Activated T-helper 1 cell treated with Interleukin-2 at 50 U/mL for 16 hours (primary cell): ENCODE data around the gene MAN2A2.
"Not testable (repeated sequence)": the region's sequence is repeated elsewhere in the genome, so short reads cannot be mapped to it uniquely, and the experiment has no call there.

Experiments
- DNase-seq: peaks from one replicate; pipeline ENCODE4 v3.0.0-alpha.2; 2020; ENCODE audit warnings: low read depth

The MAN2A2 gene

DNA sequence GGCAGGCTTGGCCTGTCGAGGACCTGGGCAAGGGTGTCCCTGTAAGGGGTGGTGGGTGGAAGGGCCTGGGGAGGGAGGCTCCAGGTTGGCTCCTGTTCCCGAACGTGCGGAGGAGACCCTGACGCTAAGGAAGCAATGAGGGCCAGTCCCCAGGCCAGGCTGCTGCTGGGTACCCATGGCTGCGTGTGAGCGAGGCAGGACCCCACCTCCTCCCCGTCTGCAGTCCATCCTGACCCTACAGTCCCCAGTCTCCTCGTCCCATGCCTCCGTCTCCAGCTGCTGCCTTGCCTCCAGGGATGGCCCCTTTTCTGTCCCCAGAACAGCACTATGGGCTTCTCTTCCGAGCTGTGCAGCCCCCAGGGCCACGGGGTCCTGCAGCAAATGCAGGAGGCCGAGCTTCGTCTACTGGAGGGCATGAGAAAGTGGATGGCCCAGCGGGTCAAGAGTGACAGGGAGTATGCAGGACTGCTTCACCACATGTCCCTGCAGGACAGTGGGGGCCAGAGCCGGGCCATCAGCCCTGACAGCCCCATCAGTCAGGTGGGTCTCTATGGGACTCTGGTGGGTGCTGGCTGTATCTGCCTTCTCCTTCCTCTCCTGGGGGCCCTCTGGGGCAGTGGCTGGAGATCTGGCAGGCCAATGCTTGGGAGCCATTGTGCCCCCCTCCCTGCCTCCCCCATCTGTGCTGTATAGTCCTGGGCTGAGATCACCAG is 18.2 kb upstream of the MAN2A2 start:
- DNase-seq = no peak

DNA sequence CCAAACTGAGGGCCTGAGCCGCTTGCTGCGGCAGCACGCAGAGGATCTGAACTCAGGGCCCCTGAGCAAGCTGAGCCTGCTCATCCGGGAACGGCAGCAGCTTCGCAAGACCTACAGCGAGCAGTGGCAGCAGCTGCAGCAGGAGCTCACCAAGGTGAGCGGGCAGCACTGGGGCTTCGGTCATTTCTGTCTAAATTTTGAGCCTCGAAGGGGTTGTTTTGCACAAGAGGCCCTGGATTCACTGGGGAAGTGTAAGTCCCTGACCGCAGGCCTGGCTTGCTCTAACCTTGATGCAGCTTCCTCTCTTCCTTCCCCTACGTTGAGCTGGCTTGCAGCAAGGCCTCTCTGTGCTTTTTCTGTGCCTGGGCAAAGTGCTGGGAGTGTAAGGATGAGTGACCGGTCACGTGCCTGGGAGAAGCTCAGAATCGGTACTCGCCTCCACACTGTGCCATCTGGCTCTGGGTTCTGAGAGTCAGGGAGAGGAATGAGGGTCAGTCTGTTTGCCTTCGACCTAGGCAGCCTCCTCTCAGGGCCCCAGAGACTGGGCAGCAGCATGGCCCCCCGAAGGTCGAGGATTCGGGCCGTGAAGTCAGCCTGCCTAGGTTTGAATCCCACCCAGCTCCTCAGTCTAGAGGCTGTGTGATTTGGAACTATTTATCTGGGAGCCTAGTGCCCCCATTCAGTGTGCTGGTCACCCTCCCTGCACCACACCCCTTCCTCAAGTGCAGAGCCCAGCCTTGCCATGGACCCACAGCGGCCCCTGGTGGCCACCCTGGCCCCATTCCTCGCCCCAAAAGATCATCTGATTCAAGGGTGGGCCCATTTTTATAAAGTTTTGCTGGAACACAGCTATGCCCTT is 17.4 kb upstream of the MAN2A2 start:
- DNase-seq = peak; percentile 57

DNA sequence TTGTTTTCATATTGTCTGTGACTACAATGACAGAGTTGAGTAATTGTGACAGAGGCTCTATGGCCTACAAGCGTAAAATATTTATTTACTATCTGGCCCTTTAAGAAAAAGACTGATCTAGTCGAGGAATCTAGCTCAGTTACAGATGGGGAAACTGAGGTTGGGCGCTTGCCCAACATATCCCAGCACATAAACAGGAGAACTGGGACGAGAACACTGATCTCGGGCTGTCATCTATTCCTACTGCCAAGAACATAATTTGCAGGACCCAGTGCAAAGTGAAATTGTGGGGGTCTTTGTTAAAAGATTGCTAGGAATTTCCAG is 16.8 kb upstream of the MAN2A2 start:
- no peak for DNase-seq

DNA sequence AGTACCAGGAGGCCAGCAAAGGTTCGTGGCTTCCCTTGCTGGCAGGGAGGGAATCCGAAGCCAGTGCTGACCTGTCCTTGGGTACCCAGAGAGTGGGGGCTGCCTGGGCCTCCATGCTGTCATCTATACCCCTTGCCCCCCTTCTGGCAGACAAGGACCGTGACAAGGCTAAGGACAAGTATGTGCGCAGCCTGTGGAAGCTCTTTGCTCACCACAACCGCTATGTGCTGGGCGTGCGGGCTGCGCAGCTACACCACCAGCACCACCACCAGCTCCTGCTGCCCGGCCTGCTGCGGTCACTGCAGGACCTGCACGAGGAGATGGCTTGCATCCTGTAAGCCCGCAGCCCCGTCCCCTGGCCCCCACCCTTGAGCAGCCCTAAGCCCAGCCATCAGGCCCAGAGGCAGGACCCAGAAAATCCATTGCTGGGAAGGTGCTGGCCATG is 16.0 kb upstream of the MAN2A2 start:
- DNase-seq = no peak

DNA sequence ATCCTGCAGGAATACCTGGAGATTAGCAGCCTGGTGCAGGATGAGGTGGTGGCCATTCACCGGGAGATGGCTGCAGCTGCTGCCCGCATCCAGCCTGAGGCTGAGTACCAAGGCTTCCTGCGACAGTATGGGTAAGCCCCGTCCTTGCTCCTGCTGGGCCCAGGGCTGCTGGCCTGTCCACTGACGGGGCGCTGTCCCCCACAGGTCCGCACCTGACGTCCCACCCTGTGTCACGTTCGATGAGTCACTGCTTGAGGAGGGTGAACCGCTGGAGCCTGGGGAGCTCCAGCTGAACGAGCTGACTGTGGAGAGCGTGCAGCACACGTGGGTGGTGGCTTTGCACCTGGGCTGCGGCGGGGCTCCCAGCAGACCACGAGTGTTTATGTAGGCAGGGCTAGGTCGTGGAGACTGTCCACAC is 13.8 kb upstream of the MAN2A2 start:
- DNase-seq = no peak

DNA sequence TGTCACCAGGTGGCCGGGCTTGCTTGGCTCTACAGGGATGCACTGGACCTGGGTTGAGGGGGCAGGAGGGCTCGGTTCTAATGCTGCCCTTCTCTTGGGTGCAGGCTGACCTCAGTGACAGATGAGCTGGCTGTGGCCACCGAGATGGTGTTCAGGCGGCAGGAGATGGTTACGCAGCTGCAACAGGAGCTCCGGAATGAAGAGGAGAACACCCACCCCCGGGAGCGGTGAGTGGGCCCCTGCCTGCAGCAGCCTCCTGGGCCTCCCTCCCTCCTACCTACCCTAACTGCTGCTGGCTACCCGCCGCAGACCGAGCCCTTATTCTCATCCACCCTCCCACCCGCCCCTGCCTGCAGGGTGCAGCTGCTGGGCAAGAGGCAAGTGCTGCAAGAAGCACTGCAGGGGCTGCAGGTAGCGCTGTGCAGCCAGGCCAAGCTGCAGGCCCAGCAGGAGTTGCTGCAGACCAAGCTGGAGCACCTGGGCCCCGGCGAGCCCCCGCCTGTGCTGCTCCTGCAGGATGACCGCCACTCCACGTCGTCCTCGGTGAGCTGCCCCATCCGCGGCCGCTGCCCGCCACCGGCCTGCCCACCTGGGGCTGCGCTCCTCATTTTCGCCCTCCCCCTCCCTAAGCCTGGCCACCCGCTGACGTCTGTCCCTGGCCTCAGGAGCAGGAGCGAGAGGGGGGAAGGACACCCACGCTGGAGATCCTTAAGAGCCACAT is 13.2 kb upstream of the MAN2A2 start:
- DNase-seq = no peak

DNA sequence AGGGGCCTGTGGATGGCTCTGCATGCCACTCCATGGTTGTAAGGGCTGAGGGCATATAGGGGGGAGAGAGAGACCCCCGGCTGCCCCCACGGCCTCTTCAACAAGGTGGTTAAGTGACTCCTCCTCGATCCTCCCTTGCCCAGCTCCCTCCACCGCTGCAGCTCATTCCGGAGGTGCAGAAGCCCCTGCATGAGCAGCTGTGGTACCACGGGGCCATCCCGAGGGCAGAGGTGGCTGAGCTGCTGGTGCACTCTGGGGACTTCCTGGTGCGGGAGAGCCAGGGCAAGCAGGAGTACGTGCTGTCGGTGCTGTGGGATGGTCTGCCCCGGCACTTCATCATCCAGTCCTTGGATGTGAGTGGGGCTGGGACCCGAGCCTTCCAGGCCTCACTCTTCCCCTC is 12.3 kb upstream of the MAN2A2 start:
- DNase-seq = no peak

DNA sequence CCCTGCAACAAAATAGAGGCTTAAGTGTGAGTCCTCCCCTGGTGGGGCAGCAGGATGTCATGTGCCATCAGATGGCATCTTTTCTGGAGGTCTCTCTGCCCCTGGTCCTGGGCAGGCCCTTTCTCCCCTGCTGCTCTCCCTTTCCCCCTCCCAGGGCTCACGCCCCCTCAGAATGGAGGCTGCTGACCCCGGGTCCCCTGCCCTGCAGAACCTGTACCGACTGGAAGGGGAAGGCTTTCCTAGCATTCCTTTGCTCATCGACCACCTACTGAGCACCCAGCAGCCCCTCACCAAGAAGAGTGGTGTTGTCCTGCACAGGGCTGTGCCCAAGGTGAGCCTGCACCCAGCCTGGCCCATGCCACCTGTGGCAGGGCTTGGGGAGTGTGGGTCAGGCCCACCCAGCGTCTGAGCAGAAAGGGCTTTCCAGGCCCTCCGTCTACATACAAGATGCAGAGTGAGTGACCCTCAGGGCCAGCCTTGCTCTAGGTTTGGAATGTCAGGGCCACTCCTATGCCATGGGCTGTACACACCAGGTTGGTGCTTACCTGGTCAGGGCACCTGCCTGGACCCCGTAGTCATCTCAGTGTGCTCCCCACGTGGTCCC is 11.7 kb upstream of the MAN2A2 start:
- no peak for DNase-seq

DNA sequence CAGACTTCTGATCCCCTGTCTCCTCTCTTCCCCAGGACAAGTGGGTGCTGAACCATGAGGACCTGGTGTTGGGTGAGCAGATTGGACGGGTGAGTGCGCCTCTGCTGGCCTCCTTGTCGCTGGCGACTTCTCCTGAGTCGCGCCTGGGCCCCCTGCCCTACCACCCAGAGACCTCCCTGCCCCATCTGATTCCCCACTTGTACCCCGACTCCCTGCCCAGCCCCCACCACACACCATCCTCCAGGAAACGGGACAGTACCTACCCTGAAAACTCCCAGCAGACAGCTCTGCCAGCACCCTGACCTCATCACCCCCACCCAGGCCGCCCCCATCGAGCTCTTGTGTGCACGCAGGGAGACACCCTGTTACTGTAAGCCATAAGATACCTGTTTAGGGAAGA is 11.1 kb upstream of the MAN2A2 start:
- no peak for DNase-seq

DNA sequence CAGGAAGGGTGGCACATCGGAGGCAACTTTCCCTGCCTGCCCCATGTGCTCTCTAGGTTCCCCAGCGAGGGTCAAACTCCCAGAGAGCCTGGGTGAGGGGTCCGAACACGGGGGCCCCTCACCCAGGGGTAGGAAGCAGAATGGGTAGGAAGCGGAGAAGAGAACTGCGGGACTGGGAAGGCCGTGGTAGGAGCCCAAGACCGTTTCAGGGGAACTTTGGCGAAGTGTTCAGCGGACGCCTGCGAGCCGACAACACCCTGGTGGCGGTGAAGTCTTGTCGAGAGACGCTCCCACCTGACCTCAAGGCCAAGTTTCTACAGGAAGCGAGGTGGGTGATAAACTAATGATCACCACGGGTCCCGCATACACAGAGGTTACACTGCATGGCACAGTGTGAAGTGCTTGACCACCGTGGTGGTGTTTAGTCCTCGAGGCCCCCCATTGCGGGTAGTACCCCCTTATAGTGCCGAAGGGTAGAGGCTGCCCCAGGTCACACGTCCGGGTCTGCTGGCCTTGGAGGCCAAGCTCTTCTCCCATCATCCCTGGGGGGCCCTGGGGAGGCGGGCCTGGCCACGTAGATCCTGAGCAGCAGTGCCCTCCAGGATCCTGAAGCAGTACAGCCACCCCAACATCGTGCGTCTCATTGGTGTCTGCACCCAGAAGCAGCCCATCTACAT is 10.5 kb upstream of the MAN2A2 start:
- no peak for DNase-seq

DNA sequence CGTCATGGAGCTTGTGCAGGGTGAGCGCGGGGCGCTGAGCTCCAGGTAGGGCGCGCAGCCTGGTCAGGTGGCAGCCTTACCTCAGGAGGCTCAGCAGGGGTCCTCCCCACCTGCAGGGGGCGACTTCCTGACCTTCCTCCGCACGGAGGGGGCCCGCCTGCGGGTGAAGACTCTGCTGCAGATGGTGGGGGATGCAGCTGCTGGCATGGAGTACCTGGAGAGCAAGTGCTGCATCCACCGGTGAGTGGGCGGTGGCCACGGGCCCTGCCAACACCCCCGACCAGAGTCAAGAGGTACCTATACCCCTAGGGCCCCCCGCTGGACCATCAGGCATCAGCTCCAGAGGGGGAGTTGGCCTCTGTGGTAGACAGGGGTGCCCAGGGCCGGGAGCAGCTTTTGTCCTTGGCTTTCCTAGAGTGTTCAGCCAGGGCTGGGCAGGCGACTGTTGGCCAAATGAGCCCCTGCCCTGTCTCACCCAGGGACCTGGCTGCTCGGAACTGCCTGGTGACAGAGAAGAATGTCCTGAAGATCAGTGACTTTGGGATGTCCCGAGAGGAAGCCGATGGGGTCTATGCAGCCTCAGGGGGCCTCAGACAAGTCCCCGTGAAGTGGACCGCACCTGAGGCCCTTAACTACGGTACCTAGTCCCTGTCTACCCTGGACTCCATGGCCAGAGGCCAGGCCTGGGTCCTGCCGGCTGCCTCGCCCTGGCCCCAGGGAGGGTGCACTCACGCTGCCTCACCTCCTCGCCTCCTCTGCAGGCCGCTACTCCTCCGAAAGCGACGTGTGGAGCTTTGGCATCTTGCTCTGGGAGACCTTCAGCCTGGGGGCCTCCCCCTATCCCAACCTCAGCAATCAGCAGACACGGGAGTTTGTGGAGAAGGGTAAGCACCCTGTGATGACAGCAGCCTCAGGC is 9.7 kb upstream of the MAN2A2 start:
- DNase-seq = no peak

DNA sequence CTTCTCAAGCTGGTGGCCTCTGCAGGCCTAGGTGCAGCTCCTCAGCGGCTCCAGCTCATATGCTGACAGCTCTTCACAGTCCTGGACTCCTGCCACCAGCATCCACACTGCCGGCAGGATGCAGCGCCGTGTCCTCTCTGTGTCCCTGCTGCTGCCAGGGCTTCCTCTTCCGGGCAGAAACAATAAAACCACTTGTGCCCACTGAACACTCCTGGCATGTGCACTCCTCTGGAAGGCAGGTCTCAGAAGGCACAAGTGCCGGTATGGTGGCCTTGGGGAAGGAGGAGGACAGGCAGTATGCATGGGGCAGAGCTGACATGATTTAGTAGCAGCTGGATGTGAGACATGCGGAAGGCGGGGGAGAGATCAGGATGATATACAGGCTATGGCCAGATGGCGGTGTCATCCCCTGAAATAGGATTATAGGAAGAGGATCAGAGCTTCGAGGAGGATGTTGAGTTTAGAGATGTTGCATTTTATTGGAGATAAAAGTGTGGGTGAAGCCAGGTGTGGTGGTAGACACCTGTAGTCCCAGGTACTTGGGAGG is 7.5 kb upstream of the MAN2A2 start:
- DNase-seq = no peak

DNA sequence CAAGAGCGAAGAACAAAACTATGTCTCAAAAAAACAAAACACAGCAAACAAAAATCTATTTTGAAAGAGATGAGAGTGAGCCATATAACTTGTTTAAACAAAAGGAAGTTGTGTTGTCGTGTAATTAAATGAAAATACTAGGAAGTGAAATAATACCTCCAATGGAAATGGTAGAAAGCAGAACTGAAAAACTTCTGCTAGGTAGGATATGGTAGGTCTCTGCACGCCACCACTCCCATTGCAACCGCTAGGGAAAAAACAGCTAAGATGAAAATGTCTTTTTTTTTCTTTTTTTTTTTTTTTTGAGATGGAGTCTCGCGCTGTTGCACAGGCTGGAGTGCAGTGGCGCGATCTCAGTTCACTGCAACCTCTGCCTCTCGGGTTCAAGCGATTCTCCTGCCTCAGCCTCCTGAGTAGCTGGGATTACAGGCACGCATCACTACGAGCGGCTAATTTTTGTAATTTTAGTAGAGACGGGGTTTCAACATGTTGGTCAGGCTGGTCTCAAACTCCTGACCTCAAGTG is 5.9 kb upstream of the MAN2A2 start:
- not testable (repeated sequence) for DNase-seq

DNA sequence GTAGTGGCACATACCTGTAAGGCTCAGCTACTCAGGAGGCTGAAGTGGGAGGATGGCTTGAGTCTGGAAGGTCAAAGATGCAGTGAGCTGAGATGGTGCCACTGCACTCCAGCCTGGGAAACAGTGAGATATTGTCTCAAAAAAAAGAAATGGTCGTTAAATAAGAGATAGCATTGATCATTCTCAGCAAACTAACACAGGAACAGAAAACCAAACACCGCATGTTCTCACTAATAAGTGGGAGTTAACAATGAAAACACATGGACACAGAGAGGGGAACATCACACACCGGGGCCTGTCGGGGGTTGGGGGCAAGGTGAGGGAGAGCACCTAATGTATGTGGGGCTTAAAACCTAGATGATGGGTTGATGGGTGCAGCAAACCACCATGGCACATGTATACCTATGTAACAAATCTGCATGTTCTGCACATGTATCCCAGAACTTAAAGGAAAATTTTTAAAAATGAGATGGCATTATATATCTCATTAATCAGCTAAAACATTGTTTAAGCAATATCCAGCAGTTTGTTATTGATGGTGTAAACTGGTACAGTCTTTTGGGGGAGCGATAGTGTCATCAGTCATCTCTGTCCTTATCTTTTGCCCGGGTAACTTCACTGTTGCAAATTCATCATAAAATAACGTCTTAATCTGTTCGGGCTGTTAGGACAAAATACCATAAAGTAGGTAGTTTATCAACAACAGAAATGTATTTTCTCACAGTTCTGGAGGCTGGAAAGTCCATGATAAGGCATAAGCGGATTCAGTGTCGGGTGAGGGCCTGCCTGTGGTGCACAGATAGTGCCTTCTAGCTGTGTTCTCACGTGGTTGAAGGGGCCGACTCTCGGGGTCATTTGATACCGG is 1.7 kb upstream of the MAN2A2 start:
- no peak for DNase-seq

DNA sequence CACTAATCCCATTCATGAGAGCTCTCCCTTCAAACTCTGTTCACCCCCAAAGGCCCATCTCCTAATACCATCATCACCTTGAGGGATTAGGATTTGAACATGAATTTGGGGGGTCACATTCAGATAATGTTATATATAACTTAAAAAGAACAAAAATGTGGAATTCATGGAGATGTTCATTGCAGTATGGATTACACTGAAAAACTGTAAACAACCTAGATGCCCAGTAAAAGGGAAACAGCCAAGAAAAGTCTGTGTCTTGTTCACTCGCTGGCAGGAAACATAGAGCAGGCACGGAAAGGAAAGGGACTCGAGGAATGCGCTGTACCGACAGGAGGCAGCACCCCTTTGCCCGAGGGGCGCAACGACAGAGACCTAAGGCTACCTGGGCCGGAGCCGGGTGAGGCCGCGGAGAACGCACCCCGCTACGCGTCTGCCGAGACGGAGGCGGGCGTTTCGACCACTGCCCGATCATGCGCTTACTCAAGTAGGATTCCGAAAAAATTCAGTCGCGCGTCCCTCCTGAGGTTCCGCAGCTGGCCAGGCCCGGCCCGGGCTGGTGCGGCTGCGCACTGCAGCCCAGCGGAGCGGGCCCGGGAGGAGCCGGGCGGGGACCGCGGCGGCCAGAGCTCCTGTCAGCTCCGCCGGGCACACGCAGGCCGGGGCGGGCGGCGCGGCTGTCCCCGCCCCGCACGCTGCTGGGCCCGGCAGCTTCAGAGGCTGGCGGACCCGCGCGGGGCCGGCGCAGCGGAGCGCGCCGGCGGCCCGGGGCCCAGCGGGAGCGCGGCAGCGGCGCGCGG is 862 bp upstream of the MAN2A2 start:
- peak; percentile 51 for DNase-seq

DNA sequence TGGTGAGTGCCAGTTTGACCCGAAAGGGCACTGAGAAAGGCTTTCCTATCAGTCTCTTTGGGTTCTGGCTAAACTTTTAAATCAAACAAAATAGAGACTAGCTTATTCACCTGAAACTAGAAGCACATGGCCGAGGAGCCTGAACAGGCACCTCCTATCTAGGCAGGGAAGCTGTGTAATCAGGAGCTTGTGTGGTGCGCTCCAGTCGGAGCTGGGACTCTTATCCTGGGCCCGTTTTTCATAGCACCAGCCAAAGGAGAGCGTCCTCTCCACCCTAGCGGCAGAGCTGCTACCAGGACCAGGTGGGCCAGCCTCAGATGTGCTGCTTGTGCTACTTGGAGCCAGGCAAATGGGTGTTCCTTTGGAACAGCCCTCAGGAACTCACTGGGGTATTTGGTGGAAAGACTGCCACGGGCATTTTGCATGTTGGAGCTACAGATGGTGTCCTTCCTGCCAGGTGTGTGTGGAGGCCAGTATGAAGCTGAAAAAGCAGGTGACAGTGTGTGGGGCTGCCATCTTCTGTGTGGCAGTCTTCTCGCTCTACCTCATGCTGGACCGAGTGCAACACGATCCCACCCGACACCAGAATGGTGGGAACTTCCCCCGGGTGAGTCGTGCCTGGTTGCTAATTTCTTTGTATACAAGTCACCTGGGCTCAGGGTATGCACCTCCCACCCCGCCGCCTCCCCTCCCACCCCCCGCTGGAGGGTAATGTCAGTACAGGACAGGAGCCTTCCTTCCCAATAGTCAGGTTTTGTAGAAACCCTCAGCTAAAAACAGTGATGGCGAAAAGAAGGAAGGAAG is 833 bp downstream of the MAN2A2 start:
- no peak for DNase-seq

DNA sequence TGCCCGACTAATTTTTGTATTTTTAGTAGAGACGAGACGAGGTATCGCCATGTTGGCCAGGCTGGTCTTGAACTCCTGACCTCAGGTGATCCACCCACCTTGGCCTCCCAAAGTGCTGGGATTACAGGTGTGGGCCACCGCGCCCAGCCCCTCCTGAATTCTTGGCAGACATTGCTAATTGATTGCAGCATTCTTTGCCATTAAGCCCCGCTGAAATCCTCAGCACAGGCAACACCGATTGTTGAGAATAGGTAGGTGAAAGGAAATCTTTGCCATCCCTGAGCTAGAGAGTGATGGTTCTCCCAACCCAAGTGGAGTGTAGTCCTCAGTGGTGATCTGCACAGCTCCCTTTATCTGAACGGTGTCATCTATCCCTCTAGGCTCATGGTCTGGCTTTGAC is 1.6 kb downstream of the MAN2A2 start:
- DNase-seq = no peak
